ENCODE data around the gene MESP2. TPM values are rescaled to one million over a fixed set of nuclear protein-coding genes. Genes with fewer than 3 reads are reported as not detected.
A peak's percentile ranks its signal among the peaks of the same experiment; 100 is the strongest.

Gene MESP2
- total RNA-seq, 1 experiment from 2014 or later, result not detected

DNA sequence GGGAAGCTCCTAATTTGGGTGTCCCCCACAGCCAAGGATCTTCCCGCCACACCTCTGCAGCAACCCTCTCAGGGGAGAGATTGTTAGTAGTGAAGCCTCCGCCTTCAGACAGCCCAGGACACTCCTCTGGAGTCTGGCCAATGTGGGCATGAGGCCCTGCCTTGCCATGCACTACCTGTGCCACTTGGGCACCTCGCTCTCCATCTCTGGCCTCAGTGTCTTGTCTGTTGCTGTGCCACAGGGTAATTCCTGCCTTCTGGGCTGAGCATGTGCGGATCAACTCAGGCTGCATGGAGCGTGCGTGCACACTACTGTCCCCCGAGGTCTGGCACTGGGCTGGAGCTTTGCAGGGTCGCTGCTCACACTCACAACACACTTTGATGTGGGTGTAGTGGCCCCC is 17.2 kb upstream of the MESP2 start:
- POLR2A ChIA-PET, result no interaction called here
- no peak overlapping the region for H3K4me3 Mint-ChIP-seq (ENCODE audit: unreplicated experiment)
- no peaks in the 10 kb centered on the region for H3K27me3 Mint-ChIP-seq (ENCODE audit: insufficient read depth, unreplicated experiment)
- BruUV-seq (replicated peaks), result no TSS peak
- no peak for DNase-seq (ENCODE audit: unreplicated experiment)
- TF ChIP-seq, protein P1, sequence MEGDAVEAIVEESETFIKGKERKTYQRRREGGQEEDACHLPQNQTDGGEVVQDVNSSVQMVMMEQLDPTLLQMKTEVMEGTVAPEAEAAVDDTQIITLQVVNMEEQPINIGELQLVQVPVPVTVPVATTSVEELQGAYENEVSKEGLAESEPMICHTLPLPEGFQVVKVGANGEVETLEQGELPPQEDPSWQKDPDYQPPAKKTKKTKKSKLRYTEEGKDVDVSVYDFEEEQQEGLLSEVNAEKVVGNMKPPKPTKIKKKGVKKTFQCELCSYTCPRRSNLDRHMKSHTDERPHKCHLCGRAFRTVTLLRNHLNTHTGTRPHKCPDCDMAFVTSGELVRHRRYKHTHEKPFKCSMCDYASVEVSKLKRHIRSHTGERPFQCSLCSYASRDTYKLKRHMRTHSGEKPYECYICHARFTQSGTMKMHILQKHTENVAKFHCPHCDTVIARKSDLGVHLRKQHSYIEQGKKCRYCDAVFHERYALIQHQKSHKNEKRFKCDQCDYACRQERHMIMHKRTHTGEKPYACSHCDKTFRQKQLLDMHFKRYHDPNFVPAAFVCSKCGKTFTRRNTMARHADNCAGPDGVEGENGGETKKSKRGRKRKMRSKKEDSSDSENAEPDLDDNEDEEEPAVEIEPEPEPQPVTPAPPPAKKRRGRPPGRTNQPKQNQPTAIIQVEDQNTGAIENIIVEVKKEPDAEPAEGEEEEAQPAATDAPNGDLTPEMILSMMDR (IDR thresholded peaks at IDR 0.05; ENCODE audit: unreplicated experiment), result no peak
- H3K9me3 Mint-ChIP-seq (ENCODE audit: unreplicated experiment), result no peaks in the 10 kb centered on the region
- H3K4me1 Mint-ChIP-seq (ENCODE audit: insufficient read depth, unreplicated experiment), result peaks cover 16% of the 10 kb centered on the region
- CTCF ChIA-PET, result interaction anchor here (0.6 to 7.9 kb wide), 15 partner anchors 15 to 831 kb away, joined by 3 to 271 read pairs (median 5); no protein-coding TSS in a partner anchor
- intact Hi-C loops (cut with micrococcal nuclease), result no loop called here
- no peaks in the 10 kb centered on the region for H3K36me3 Mint-ChIP-seq (ENCODE audit: insufficient read depth, unreplicated experiment)
- H3K27ac Mint-ChIP-seq (ENCODE audit: low read depth, unreplicated experiment), result no peak overlapping the region

DNA sequence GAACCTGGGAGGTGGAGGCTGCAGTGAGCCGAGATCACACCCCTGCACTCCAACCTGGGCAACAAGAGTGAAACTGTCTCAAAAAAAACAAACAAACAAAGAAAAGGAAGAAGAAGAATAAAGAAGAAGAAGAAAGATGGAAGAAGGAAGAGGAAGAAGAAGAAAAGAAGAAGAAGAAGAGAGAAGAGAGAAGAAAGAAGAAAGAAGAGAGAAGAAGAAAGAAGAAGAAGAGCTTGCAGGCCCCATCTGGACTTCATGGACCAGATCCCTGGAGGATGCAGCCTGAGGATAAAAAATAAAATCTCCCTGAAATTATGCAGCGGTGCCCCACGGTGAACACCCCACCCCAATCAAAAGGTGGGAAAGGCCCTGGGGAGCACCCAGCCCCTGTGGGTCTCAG is 16.3 kb upstream of the MESP2 start:
- Mint-ChIP-seq H3K36me3 (ENCODE audit: insufficient read depth, unreplicated experiment) (no peaks in the 10 kb centered on the region), H3K9me3 (ENCODE audit: unreplicated experiment) (no peaks in the 10 kb centered on the region), H3K4me3 (ENCODE audit: unreplicated experiment) (no peak overlapping the region), H3K27ac (ENCODE audit: low read depth, unreplicated experiment) (no peak overlapping the region), H3K27me3 (ENCODE audit: insufficient read depth, unreplicated experiment) (no peaks in the 10 kb centered on the region), H3K4me1 (ENCODE audit: insufficient read depth, unreplicated experiment) (peaks cover 11% of the 10 kb centered on the region)
- DNase-seq (ENCODE audit: unreplicated experiment), result no peak
- TF ChIP-seq, protein P1 (IDR thresholded peaks at IDR 0.05; ENCODE audit: unreplicated experiment), result no peak
- ChIA-PET POLR2A (interaction anchor here (1.8 to 2.5 kb wide), 2 partner anchors 14 to 77 kb away, joined by 5 to 8 read pairs; no protein-coding TSS in a partner anchor), CTCF (interaction anchor here (0.6 to 7.9 kb wide), 29 partner anchors 8 to 791 kb away, joined by 3 to 271 read pairs (median 7); partner anchors contain the start of genes MESP1 and MESP2)
- no TSS peak for BruUV-seq (replicated peaks)
- intact Hi-C loops (cut with micrococcal nuclease), result loop anchor here (1.0 to 5.0 kb wide), 5 partner anchors 20 to 327 kb away; no protein-coding TSS in a partner anchor

DNA sequence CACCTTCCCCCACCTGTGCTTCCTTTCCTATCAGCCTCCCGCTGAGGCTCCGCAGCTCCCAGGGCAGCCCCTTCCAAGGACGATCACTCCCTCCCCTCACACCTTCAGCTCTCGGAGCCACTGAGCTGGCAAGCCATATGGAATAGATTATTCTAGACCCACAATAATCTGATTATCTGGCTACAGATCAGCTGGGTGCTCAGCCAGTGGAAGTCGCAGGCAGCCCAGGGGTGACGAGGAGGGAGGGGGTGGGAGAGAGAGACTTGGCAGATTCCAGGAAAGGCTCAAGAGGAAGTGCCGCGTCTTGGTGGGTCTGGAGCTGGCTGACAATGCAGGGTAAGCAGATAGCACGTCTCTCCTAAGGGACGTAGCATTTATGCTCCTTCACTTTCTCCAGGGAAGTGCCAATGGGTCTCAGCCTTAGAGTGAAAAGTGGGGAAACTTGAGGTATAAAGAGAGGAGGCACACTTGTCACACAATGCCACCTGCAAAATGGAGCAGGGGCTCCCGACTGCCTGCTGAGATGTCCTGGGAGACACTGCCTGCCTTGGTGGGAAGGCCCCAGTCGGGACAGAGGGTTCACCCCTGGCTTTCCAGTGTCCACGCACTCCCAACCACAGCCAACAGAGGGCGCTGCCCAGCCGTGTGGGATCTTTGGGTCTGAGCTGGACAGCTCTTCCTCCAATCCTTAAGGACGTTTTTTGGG is 15.7 kb upstream of the MESP2 start:
- no peak overlapping the region for H3K27ac Mint-ChIP-seq (ENCODE audit: low read depth, unreplicated experiment)
- POLR2A ChIA-PET, result interaction anchor here (0.6 to 2.5 kb wide), 9 partner anchors 13 to 382 kb away, joined by 3 to 25 read pairs (median 5); partner anchors contain the start of gene AP3S2
- CTCF ChIA-PET, result interaction anchor here (0.6 to 7.9 kb wide), 53 partner anchors 9 to 790 kb away, joined by 3 to 271 read pairs (median 4); partner anchors contain the start of genes MESP1 and MESP2

More for the DNA sequence above, 15.7 kb upstream of the MESP2 start:
- BruUV-seq (replicated peaks), result no TSS peak
- peaks cover 9% of the 10 kb centered on the region for H3K4me1 Mint-ChIP-seq (ENCODE audit: insufficient read depth, unreplicated experiment)
- no peaks in the 10 kb centered on the region for H3K36me3 Mint-ChIP-seq (ENCODE audit: insufficient read depth, unreplicated experiment)
- no peak overlapping the region for H3K4me3 Mint-ChIP-seq (ENCODE audit: unreplicated experiment)
- TF ChIP-seq, protein P1 (IDR thresholded peaks at IDR 0.05; ENCODE audit: unreplicated experiment), result peak; percentile 92
- no peaks in the 10 kb centered on the region for H3K27me3 Mint-ChIP-seq (ENCODE audit: insufficient read depth, unreplicated experiment)
- peak; percentile 89 for DNase-seq (ENCODE audit: unreplicated experiment)
- intact Hi-C loops (cut with micrococcal nuclease), result loop anchor here (1.0 to 5.0 kb wide), 5 partner anchors 20 to 327 kb away; no protein-coding TSS in a partner anchor
- no peaks in the 10 kb centered on the region for H3K9me3 Mint-ChIP-seq (ENCODE audit: unreplicated experiment)
